Central memory CD8-positive, alpha-beta T cell (primary cell): ENCODE results near the gene RASGRP2.
"Not testable (repeated sequence)": the region's sequence is repeated elsewhere in the genome, so short reads cannot be mapped to it uniquely, and the experiment has no call there.

Source experiments
- ATAC-seq: fragments of 150-1000 bp; cut with Tn5 transposase; replicated peaks from 2 replicates; pipeline ENCODE4 v1.10.0; 2022; ENCODE audit warnings: mild to moderate bottlenecking, moderate FRiP score, moderate number of reproducible peaks; ENCODE audit not compliant: poor library complexity, severe bottlenecking; ENCODE audit errors: extremely low read depth
- DNase-seq, 2 donors: peaks; one replicate each; pipeline ENCODE4 v3.0.0; 2021; ENCODE audit warnings: low spot score in 2 of 2
- H3K27ac Mint-ChIP-seq: one replicate; pipeline ENCODE4 v1.8.0; 2022; ENCODE audit warnings: low read depth, mild to moderate bottlenecking, moderate library complexity, mixed read lengths
- H3K27me3 Mint-ChIP-seq: one replicate; pipeline ENCODE4 v1.8.0; 2022; ENCODE audit warnings: mixed read lengths
- H3K36me3 Mint-ChIP-seq: one replicate; pipeline ENCODE4 v1.8.0; 2022; ENCODE audit warnings: mild to moderate bottlenecking, moderate library complexity, mixed read lengths; ENCODE audit not compliant: insufficient read depth
- H3K4me1 Mint-ChIP-seq: one replicate; pipeline ENCODE4 v1.8.0; 2022; ENCODE audit warnings: mixed read lengths
- H3K4me3 Mint-ChIP-seq: one replicate; pipeline ENCODE4 v1.8.0; 2022; ENCODE audit warnings: mild to moderate bottlenecking, moderate library complexity, mixed read lengths
- H3K9me3 Mint-ChIP-seq: one replicate; pipeline ENCODE4 v1.8.0; 2022; ENCODE audit warnings: mixed read lengths

RASGRP2 gene

GRCh38 chr11:64701956-64702355 lies 42.0 kb downstream of the RASGRP2 start:
- ATAC-seq, H3K27ac Mint-ChIP-seq, H3K4me3 Mint-ChIP-seq, H3K4me1 Mint-ChIP-seq, H3K36me3 Mint-ChIP-seq, H3K9me3 Mint-ChIP-seq, DNase-seq: not testable (repeated sequence)
- H3K27me3 Mint-ChIP-seq = peaks cover 14% of the 10 kb centered on the region

GRCh38 chr11:64698427-64698826 lies 45.5 kb downstream of the RASGRP2 start:
- no peak for ATAC-seq
- Mint-ChIP-seq H3K27ac (no peak overlapping the region), H3K4me3 (no peak overlapping the region)

DNA sequence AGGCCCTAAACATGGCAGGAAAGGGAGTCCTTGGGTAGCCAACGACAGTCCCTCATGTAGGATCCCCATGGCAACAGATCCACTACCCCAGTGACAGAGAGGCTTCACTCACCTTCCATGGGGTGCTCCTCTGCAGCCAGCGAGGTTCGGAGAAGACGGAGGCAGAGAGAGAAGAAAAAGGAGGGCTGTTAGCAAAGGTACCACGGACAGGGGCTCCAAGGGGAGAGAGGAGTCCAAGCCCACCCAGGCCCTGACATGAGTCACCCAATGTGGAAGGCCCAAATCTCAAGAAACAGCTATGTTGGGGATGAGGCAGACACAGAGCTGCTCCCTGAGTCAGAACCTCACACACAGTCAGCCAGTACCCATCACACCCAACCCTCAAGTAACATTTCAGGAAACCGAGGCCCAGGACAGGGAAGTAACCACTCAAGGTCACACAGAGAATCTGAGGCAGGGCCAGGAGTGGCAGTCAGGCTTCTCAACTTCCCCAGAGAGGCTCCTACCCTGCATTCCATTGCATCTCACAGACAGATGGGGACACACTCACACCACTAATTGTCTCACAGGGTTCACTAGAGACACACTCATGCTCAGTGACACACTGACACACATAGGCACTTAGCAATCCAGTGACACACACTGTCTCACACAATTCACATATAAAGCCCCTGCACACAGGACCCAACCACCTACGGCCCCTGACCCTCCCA lies 46.1 kb downstream of the RASGRP2 start:
- Mint-ChIP-seq H3K27me3 (peaks cover 50% of the 10 kb centered on the region), H3K4me1 (peaks cover 3% of the 10 kb centered on the region)
- no peak for ATAC-seq

More at GRCh38 chr11:64698427-64698826, 45.5 kb downstream of the RASGRP2 start:
- Mint-ChIP-seq H3K4me1 (no peaks in the 10 kb centered on the region), H3K36me3 (no peaks in the 10 kb centered on the region), H3K9me3 (no peaks in the 10 kb centered on the region), H3K27me3 (peaks cover 44% of the 10 kb centered on the region)
- no peak for DNase-seq

GRCh38 chr11:64696045-64696444 lies 47.9 kb downstream of the RASGRP2 start:
- DNase-seq = no peak
- no peak overlapping the region for H3K27ac Mint-ChIP-seq
- no peak for ATAC-seq
- H3K4me3 Mint-ChIP-seq = no peak overlapping the region
- H3K36me3 Mint-ChIP-seq = no peaks in the 10 kb centered on the region
- H3K9me3 Mint-ChIP-seq = no peaks in the 10 kb centered on the region
- peaks cover 64% of the 10 kb centered on the region for H3K27me3 Mint-ChIP-seq
- H3K4me1 Mint-ChIP-seq = peaks cover 9% of the 10 kb centered on the region

More for the DNA sequence above, 46.1 kb downstream of the RASGRP2 start:
- Mint-ChIP-seq H3K9me3 (no peaks in the 10 kb centered on the region), H3K36me3 (no peaks in the 10 kb centered on the region), H3K27ac (no peak overlapping the region), H3K4me3 (no peak overlapping the region)
- no peak for DNase-seq

DNA sequence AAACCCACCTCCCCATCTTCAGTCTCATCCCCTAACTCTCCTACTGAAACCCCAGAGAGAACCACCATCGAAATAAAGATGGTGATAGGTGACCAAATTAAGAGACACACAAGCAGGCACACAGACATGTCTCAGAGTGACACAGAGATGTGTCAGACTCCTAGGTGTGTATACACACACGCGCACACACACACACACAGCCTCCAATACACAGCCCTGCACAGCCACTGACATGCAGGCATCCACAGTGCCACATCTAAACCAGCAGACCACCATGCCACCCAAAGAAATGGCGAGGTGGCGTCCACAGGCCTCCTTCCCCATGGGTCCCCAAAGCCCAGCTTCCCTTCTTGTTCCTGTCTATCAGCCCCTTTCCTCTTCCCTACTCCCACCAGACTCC lies 48.4 kb downstream of the RASGRP2 start:
- peaks cover 64% of the 10 kb centered on the region for H3K27me3 Mint-ChIP-seq
- no peak for DNase-seq
- peaks cover 9% of the 10 kb centered on the region for H3K4me1 Mint-ChIP-seq
- no peak overlapping the region for H3K4me3 Mint-ChIP-seq
- H3K36me3 Mint-ChIP-seq = no peaks in the 10 kb centered on the region
- H3K9me3 Mint-ChIP-seq = no peaks in the 10 kb centered on the region
- ATAC-seq = no peak
- H3K27ac Mint-ChIP-seq = no peak overlapping the region

GRCh38 chr11:64694821-64695365 lies 49.0 kb downstream of the RASGRP2 start:
- Mint-ChIP-seq H3K36me3 (no peaks in the 10 kb centered on the region), H3K27ac (peak overlapping the region; percentile 77), H3K4me3 (no peak overlapping the region), H3K9me3 (no peaks in the 10 kb centered on the region), H3K27me3 (peaks cover 61% of the 10 kb centered on the region), H3K4me1 (peaks cover 9% of the 10 kb centered on the region)
- ATAC-seq = no peak
- no peak for DNase-seq

DNA sequence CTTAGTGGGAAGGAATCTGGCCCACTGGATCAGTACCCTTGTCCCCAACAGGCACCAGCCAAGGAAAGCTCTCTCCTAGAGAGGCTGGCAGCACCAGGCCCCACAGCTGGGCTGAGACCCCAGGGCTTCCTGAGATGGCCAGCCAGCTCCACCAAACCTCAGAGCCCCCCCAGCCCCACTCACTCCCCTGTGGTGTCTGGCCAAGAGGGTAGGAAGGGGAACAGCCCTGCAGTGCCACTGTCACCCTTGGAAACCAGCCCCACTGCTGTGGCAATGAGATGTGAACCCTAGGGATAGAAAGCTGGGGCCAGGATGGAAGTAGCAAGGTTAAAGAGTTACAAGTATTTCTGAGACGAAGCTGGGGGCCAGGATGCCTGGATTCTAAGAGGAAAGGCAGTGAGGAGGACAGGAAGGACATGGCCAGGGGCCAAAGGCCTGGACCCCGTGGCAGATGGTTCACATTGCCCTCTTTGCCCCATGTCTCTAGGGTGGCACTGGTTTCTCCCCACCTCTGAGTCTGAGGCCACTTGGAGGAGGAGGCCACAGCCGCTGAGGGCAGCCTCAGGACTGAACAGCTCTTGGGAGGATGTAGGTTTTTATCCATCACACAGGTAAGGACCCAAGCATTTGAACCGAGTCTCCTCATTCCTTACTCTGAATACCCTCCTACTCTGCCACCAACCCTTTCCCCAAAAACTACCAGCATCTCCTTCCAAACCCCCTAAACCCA lies 49.8 kb downstream of the RASGRP2 start:
- Mint-ChIP-seq H3K4me3 (no peak overlapping the region), H3K9me3 (no peaks in the 10 kb centered on the region), H3K27ac (peak overlapping the region; percentile 77), H3K27me3 (peaks cover 61% of the 10 kb centered on the region), H3K36me3 (no peaks in the 10 kb centered on the region), H3K4me1 (peaks cover 9% of the 10 kb centered on the region)
- DNase-seq (no peak), ATAC-seq (no peak)

DNA sequence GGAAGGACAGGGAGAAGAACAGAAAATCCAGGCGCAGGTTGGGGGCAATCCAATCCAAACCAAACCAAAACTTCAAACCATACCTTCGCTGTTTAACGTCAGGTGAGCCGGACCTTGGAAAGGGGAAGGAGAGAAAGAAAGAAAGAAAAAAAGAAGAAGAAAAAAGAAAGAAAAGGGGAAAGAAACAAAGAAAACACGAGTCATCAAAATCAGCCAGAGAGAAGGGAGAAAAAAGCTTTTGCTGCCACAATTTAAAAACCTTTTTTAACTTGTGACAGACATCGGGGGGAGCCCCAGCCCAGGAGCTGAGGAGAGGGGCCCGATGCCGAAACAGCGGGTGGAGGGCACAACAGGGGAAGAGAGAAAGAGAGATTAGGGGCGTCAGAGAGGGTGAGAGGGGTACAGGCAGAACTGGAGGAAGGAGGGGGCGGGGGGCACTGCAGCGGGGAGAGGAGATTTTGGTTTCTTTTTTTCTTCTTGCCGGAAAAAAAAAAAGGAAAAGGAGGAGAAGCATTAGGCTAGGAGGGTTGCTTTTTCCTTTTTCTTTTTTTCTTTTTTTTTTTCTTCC lies 51.1 kb downstream of the RASGRP2 start:
- Mint-ChIP-seq H3K4me1 (peaks cover 17% of the 10 kb centered on the region), H3K4me3 (no peak overlapping the region), H3K36me3 (no peaks in the 10 kb centered on the region), H3K27me3 (peaks cover 61% of the 10 kb centered on the region), H3K9me3 (no peaks in the 10 kb centered on the region), H3K27ac (no peak overlapping the region)
- DNase-seq = no peak
- ATAC-seq = no peak

DNA sequence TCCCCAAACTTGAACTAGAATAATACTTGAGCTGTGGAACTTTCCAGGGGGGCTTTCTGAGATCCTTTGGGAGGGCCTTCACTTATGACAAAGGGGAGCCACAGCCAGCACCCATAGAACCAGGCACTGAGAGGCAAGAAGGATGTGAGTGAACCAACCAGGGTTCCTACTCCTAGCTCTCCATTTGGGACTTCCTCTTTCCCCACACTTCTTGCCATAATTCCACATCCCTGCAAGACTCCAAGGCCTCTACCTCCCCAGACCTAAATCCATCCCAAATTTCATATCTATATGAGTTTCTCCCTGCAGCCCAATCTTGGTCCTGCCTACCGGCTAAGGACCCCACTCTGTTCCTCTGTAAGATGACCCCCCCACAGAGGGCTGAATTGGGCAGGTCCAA lies 52.4 kb downstream of the RASGRP2 start:
- peaks cover 61% of the 10 kb centered on the region for H3K27me3 Mint-ChIP-seq
- H3K36me3 Mint-ChIP-seq = no peaks in the 10 kb centered on the region
- no peak overlapping the region for H3K4me3 Mint-ChIP-seq
- DNase-seq (no peak), ATAC-seq (no peak)
- no peaks in the 10 kb centered on the region for H3K9me3 Mint-ChIP-seq
- H3K4me1 Mint-ChIP-seq = peaks cover 20% of the 10 kb centered on the region
- H3K27ac Mint-ChIP-seq = no peak overlapping the region

DNA sequence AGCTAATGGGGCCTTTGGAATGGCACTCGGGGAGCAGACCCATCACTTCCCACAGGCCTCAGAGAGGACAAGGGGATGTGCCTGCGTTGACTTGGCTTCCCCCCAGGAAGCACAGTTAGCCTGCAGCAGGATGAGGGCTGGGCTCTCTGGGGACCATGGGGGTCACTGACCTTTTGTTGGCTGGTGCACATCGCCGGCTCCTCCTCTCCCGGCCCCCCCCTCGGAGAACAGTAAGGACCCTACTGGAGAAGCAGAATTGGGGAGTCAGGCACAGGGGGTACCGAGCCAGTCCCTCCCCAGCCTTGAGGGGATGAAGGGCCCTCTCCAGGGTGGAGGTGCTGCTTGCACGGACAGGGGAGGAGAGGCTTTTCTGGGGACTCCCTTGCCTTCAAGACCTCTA lies 53.7 kb downstream of the RASGRP2 start:
- H3K9me3 Mint-ChIP-seq = no peaks in the 10 kb centered on the region
- DNase-seq (no peak), ATAC-seq (no peak)
- H3K27ac Mint-ChIP-seq = no peak overlapping the region
- H3K27me3 Mint-ChIP-seq = peaks cover 48% of the 10 kb centered on the region
- H3K36me3 Mint-ChIP-seq = no peaks in the 10 kb centered on the region
- H3K4me1 Mint-ChIP-seq = peaks cover 20% of the 10 kb centered on the region
- no peak overlapping the region for H3K4me3 Mint-ChIP-seq

GRCh38 chr11:64688534-64688982 lies 55.4 kb downstream of the RASGRP2 start:
- no peak overlapping the region for H3K27ac Mint-ChIP-seq

GRCh38 chr11:64687643-64688533 lies 56.1 kb downstream of the RASGRP2 start:
- Mint-ChIP-seq H3K4me3 (peak overlapping the region; percentile 6), H3K27ac (no peak overlapping the region), H3K4me1 (peaks cover 18% of the 10 kb centered on the region), H3K27me3 (peaks cover 25% of the 10 kb centered on the region), H3K9me3 (no peaks in the 10 kb centered on the region), H3K36me3 (no peaks in the 10 kb centered on the region)
- DNase-seq (no peak), ATAC-seq (no peak)

More at GRCh38 chr11:64688534-64688982, 55.4 kb downstream of the RASGRP2 start:
- DNase-seq (peak; percentile 82 to 91), ATAC-seq (peak; percentile 96)
- H3K36me3 Mint-ChIP-seq = no peaks in the 10 kb centered on the region
- peaks cover 20% of the 10 kb centered on the region for H3K4me1 Mint-ChIP-seq
- H3K4me3 Mint-ChIP-seq = peak overlapping the region; percentile 6
- peaks cover 31% of the 10 kb centered on the region for H3K27me3 Mint-ChIP-seq
- no peaks in the 10 kb centered on the region for H3K9me3 Mint-ChIP-seq
